Uterus (tissue), 4 donors: ENCODE measurements around the gene ANKRD31. TPM values are rescaled to one million over a fixed set of nuclear protein-coding genes. Genes with fewer than 3 reads are reported as not detected.

ENCODE experiments used
- DNase-seq, 2 donors: peaks; one replicate each; pipeline ENCODE4 v3.0.0-alpha.2; 2019 to 2020
- H3K27ac ChIP-seq, 2 donors: fragments of 200-600 bp; sonication (generic); 1 replicate in 1 of 2; 2 replicates in 1 of 2; pipeline ENCODE4 v1.5.1; 2016 to 2018
- H3K27me3 ChIP-seq, 2 donors: fragments of 200-600 bp; sonication (generic); one replicate each; pipeline ENCODE4 v1.5.1; 2018 to 2019; ENCODE audit warnings: control low read depth in 1 of 2
- H3K36me3 ChIP-seq, 2 donors: fragments of 200-600 bp; sonication (generic); one replicate each; pipeline ENCODE4 v1.5.1; 2019; ENCODE audit warnings: control low read depth in 1 of 2
- H3K4me1 ChIP-seq, 2 donors: fragments of 200-600 bp; sonication (generic); one replicate each; pipeline ENCODE4 v1.5.1; 2018 to 2019; ENCODE audit warnings: control low read depth in 1 of 2
- H3K4me3 ChIP-seq, 2 donors: fragments of 200-600 bp; sonication (generic); 1 replicate in 1 of 2; 2 replicates in 1 of 2; pipeline ENCODE4 v1.5.1; 2018 to 2019; ENCODE audit warnings: mild to moderate bottlenecking in 1 of 2
- H3K9me3 ChIP-seq, 2 donors: fragments of 200-600 bp; sonication (generic); one replicate each; pipeline ENCODE4 v1.5.1; 2019; ENCODE audit warnings: control low read depth in 1 of 2
- CTCF ChIP-seq, 4 experiments: fragments of 200-600 bp in 2 of 4; fragments of 450-650 bp in 2 of 4; sonication (generic) in 2 of 4; IDR thresholded peaks; one replicate each; pipeline ENCODE4 v1.5.1; 2016 to 2019; ENCODE audit warnings: antibody characterized with exemption in 4 of 4, mild to moderate bottlenecking in 2 of 4, moderate library complexity in 1 of 4
- POLR2A ChIP-seq, 2 donors: fragments of 450-650 bp; IDR thresholded peaks; one replicate each; pipeline ENCODE4 v1.6.1; 2016; ENCODE audit warnings: antibody characterized with exemption in 2 of 2, mild to moderate bottlenecking in 1 of 2, moderate library complexity in 1 of 2
- intact Hi-C: fragments of 100-400 bp; cut with DNase I; formaldehyde crosslinking; loops from one replicate; pipeline ENCODE4 v1.15.1; 2023; ENCODE audit warnings: low total_unique reads
- total RNA-seq, 4 donors: library from RNA; depleted of rRNA in 3 of 4; stranded (reverse); fragments of >200 nt in 3 of 4; gene quantifications; one replicate each; pipeline versions ENCODE4 v1.1.0 to v1.2.4, GENCODE V29; 2014 to 2023
- donor health status: DM: yes; HTN: yes; CAD: no.

The ANKRD31 gene
- total RNA-seq, 4 donors from 2014 or later, result 0.67 to 0.69 TPM; not detected in 2

- intact Hi-C loops, result no loop called here
- TF ChIP-seq POLR2A (IDR thresholded peaks at IDR 0.05) (no peak), CTCF (IDR thresholded peaks at IDR 0.05) (no peak)
- no peak overlapping the region for H3K27ac ChIP-seq
Measured at GRCh38 chr5:75059912-75060545, 176.6 kb downstream of the ANKRD31 start.

DNA sequence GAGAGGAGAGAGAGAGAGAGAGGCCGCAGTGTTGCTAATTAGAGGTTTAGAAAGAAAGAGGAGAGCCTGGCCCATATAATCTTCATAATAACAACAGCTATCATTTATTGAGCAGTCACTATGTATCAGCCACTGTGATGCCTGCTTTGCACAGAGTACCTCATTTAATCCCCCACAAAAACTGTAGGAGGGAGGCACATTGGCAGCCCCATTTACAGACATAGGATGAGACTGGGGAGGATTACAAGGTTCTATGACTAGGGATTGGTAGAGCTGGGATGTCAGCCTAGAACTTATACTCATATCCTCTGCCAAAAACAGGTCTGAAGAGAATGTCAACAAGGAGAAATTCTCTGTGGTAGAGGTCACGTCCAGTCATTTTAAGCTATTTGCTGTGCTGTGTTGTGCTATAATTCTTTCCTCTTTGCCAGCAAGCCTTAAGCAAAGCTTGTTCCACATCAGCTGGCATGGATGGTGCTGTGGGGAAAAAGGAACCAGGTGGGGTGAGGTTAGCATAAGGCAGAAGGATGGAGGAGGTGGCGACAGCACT is 177.6 kb downstream of the ANKRD31 start:
- no peak for DNase-seq
- Histone ChIP-seq H3K27me3 (no peaks in the 10 kb centered on the region), H3K36me3 (no peaks in the 10 kb centered on the region), H3K27ac (no peak overlapping the region), H3K4me1 (no peaks in the 10 kb centered on the region), H3K9me3 (no peaks in the 10 kb centered on the region), H3K4me3 (no peak overlapping the region)
- intact Hi-C loops, result no loop called here
- TF ChIP-seq CTCF (IDR thresholded peaks at IDR 0.05) (no peak), POLR2A (IDR thresholded peaks at IDR 0.05) (no peak)

More at GRCh38 chr5:75059912-75060545, 176.6 kb downstream of the ANKRD31 start:
- no peak overlapping the region for H3K4me3 ChIP-seq
- H3K36me3 ChIP-seq, result no peaks in the 10 kb centered on the region
- DNase-seq, result no peak
- no peaks in the 10 kb centered on the region for H3K4me1 ChIP-seq
- H3K27me3 ChIP-seq, result no peaks in the 10 kb centered on the region
- no peaks in the 10 kb centered on the region for H3K9me3 ChIP-seq

- Histone ChIP-seq H3K9me3 (no peaks in the 10 kb centered on the region), H3K4me3 (no peak overlapping the region), H3K4me1 (no peaks in the 10 kb centered on the region), H3K27ac (no peak overlapping the region), H3K36me3 (no peaks in the 10 kb centered on the region), H3K27me3 (no peaks in the 10 kb centered on the region)
- no peak for TF ChIP-seq POLR2A (IDR thresholded peaks at IDR 0.05)
- TF ChIP-seq CTCF (IDR thresholded peaks at IDR 0.05), result no peak
- no peak for DNase-seq
- intact Hi-C loops, result no loop called here
Measured at GRCh38 chr5:75057561-75057960, 179.1 kb downstream of the ANKRD31 start.

DNA sequence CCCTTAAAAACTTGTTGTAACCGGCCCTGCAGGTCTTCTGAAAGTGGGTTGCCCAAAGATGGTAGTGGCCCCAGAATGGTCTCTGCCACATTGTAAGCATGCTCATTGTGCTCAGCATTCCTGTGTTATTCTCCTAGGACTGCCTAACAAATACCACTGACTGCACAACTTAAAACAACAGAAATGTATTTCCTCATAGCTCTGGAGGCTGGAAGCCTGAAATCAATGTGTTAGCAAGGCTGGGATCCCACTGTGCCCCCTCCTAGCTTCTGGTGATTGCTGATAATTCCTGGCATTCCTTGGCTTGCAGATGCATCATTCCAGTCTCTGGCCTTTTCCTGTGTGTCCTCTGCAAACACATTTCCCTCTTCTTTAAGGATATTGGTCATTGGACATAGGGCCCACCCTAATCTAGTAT is 180.9 kb downstream of the ANKRD31 start:
- TF ChIP-seq POLR2A (IDR thresholded peaks at IDR 0.05) (no peak), CTCF (IDR thresholded peaks at IDR 0.05) (no peak)
- Histone ChIP-seq H3K4me3 (no peak overlapping the region), H3K27ac (no peak overlapping the region), H3K36me3 (no peaks in the 10 kb centered on the region), H3K27me3 (no peaks in the 10 kb centered on the region), H3K9me3 (no peaks in the 10 kb centered on the region), H3K4me1 (peaks cover 0 to 9% of the 10 kb centered on the region in 2 donors)
- no peak for DNase-seq
- intact Hi-C loops, result no loop called here

- no peaks in the 10 kb centered on the region for H3K9me3 ChIP-seq
- H3K36me3 ChIP-seq, result no peaks in the 10 kb centered on the region
- H3K4me1 ChIP-seq, result peaks cover 0 to 9% of the 10 kb centered on the region in 2 donors
- H3K27me3 ChIP-seq, result no peaks in the 10 kb centered on the region
- H3K27ac ChIP-seq, result peak overlapping the region; percentile 93 to 96
- peak; percentile 25 to 37 for DNase-seq
- peak overlapping the region; percentile 54 to 92 for H3K4me3 ChIP-seq
- intact Hi-C loops, result no loop called here
- TF ChIP-seq POLR2A (IDR thresholded peaks at IDR 0.05), result no peak
- TF ChIP-seq CTCF (IDR thresholded peaks at IDR 0.05), result no peak
Measured at GRCh38 chr5:75054134-75054930, 182.3 kb downstream of the ANKRD31 start.
